Activated CD4-positive, alpha-beta T cell treated with anti-CD3 and anti-CD28 coated beads, Interleukin-2, amount 10 ng/mL, durations not matched to agents 24 days and 14 days (primary cell): ENCODE measurements around the gene DNMT3B. TPM values are rescaled to one million over a fixed set of nuclear protein-coding genes. Genes with fewer than 3 reads are reported as not detected.

Experiments
- total RNA-seq: library from RNA; stranded (reverse); gene quantifications from 2 replicates; pipeline ENCODE4 v1.2.3, GENCODE V29; 2022

Gene DNMT3B
- total RNA-seq, 1 donor from 2014 or later, result 1.3 TPM

Other genes with a start within 250 kb of the DNMT3B start
- gene NOL4L, start 177.1 kb upstream of the DNMT3B start, total RNA-seq, result 13.0 and 18.0 TPM in 2 replicates
- gene C20orf203, start 88.4 kb upstream of the DNMT3B start, total RNA-seq, result 0.07 and 0.12 TPM in 2 replicates
- 36.3 and 37.7 TPM in 2 replicates for gene COMMD7, start 18.9 kb upstream of the DNMT3B start, total RNA-seq
- 148 TPM in 2 replicates for gene MAPRE1, start 57.6 kb downstream of the DNMT3B start, total RNA-seq
- gene EFCAB8, start 96.5 kb downstream of the DNMT3B start, total RNA-seq, result 0.33 and 0.54 TPM in 2 replicates
- not detected in 2 replicates for gene SUN5, start 242.0 kb downstream of the DNMT3B start, total RNA-seq
- not detected in 2 replicates for gene BPIFB2, start 245.3 kb downstream of the DNMT3B start, total RNA-seq